Neural crest cell (in vitro differentiated cells): ENCODE data around the gene EYS. TPM values are rescaled to one million over a fixed set of nuclear protein-coding genes. Genes with fewer than 3 reads are reported as not detected.

ENCODE experiments used
- DNase-seq: peaks from one replicate; pipeline ENCODE4 v3.0.0; 2021; ENCODE audit warnings: low read depth, mixed read lengths, low spot score
- H3K27ac Mint-ChIP-seq: one replicate; pipeline ENCODE4 v1.8.0; 2021; ENCODE audit warnings: mild to moderate bottlenecking, mixed read lengths; ENCODE audit not compliant: unreplicated experiment
- H3K27me3 Mint-ChIP-seq: 2 replicates; pipeline ENCODE4 v1.8.0; 2021; ENCODE audit warnings: low read depth, mild to moderate bottlenecking, mixed read lengths
- H3K36me3 Mint-ChIP-seq: 2 replicates; pipeline ENCODE4 v1.8.0; 2021; ENCODE audit warnings: low read depth, mild to moderate bottlenecking, mixed read lengths
- H3K4me1 Mint-ChIP-seq: 2 replicates; pipeline ENCODE4 v1.8.0; 2021; ENCODE audit warnings: mixed read lengths
- H3K4me3 Mint-ChIP-seq: one replicate; pipeline ENCODE4 v1.8.0; 2021; ENCODE audit warnings: mild to moderate bottlenecking, mixed read lengths
- H3K9me3 Mint-ChIP-seq: 2 replicates; pipeline ENCODE4 v1.8.0; 2021; ENCODE audit warnings: mixed read lengths
- total RNA-seq: library from RNA; stranded (reverse); gene quantifications from 2 replicates; pipeline ENCODE4 v1.2.1, GENCODE V29; 2021
- TF ChIP-seq, protein P1 (sequence below): fragments of 200-600 bp; sonication (generic); conservative IDR thresholded peaks from 2 replicates; pipeline ENCODE4 v1.5.0; 2021; ENCODE audit warnings: antibody characterized with exemption, mild to moderate bottlenecking

The EYS gene
- total RNA-seq, 1 donor from 2014 or later, result 0.40 TPM

DNA sequence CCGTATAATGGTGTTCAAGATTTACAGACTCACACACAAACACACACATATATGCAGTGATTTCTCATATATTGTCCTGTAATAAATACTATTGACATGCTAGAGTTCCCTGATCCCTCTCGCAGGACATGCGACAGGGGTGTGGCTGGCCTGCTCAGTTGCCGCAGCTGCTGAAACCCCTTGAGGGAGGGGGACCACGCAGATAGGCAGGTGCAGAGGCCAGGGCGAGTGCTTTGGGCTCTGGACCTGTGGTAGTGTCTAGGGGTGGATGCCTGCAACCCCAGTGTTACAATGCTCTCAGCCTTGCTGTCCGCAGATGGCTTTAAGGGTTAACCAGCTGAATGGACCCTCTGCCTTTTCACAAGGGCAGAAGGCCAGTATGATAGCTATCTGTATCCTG is 706.2 kb downstream of the EYS start:
- no peaks in the 10 kb centered on the region for H3K9me3 Mint-ChIP-seq
- H3K27me3 Mint-ChIP-seq, result no peaks in the 10 kb centered on the region

DNA sequence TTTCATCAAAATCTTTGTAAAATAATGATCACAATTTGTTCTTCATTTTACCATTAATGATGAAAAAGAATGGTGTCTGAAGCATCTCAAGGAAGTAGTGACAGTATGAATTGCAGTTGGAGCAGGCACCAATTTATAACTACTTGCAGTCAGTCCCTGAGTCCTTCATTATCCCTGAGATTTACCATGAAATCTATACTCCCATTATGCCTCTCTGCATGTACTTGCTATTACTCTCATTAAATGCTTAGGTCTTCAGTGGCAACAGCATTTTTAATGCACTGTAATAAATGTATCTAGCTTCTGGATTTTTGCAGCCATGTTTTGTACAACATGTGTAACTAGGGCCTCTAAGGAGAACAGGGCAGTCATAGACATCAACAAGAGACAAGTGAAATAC is 708.8 kb downstream of the EYS start:
- TF ChIP-seq, protein P1, sequence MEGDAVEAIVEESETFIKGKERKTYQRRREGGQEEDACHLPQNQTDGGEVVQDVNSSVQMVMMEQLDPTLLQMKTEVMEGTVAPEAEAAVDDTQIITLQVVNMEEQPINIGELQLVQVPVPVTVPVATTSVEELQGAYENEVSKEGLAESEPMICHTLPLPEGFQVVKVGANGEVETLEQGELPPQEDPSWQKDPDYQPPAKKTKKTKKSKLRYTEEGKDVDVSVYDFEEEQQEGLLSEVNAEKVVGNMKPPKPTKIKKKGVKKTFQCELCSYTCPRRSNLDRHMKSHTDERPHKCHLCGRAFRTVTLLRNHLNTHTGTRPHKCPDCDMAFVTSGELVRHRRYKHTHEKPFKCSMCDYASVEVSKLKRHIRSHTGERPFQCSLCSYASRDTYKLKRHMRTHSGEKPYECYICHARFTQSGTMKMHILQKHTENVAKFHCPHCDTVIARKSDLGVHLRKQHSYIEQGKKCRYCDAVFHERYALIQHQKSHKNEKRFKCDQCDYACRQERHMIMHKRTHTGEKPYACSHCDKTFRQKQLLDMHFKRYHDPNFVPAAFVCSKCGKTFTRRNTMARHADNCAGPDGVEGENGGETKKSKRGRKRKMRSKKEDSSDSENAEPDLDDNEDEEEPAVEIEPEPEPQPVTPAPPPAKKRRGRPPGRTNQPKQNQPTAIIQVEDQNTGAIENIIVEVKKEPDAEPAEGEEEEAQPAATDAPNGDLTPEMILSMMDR, result no peak
- H3K36me3 Mint-ChIP-seq, result no peaks in the 10 kb centered on the region

More for the DNA sequence above, 706.2 kb downstream of the EYS start:
- Mint-ChIP-seq H3K4me1 (no peaks in the 10 kb centered on the region), H3K36me3 (no peaks in the 10 kb centered on the region), H3K4me3 (no peak overlapping the region), H3K27ac (no peak overlapping the region)
- TF ChIP-seq, protein P1, result no peak
- no peak for DNase-seq

DNA sequence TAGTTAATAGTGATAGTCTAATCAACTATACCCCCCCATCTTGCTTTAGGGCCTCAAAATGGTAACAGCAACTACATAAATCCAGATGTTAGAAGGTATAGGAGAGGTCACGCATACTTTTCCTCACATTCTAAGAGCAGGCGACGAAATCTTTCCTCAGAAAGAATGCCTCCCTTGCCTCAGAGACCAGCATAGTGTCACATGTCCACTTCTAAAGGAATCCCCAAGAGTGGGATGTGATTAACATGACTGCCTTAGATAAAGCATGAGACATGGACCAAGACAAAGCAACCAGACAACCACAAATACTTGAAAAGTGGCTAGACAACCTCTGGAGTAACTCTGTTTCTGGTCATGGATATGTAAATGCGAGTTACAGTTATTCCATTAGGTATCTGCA is 710.7 kb downstream of the EYS start:
- H3K27ac Mint-ChIP-seq, result no peak overlapping the region
- H3K9me3 Mint-ChIP-seq, result no peaks in the 10 kb centered on the region
- no peak overlapping the region for H3K4me3 Mint-ChIP-seq

More for the DNA sequence above, 708.8 kb downstream of the EYS start:
- DNase-seq, result no peak
- no peak overlapping the region for H3K27ac Mint-ChIP-seq
- H3K9me3 Mint-ChIP-seq, result no peaks in the 10 kb centered on the region
- no peaks in the 10 kb centered on the region for H3K27me3 Mint-ChIP-seq
- H3K4me1 Mint-ChIP-seq, result no peaks in the 10 kb centered on the region
- no peak overlapping the region for H3K4me3 Mint-ChIP-seq

DNA sequence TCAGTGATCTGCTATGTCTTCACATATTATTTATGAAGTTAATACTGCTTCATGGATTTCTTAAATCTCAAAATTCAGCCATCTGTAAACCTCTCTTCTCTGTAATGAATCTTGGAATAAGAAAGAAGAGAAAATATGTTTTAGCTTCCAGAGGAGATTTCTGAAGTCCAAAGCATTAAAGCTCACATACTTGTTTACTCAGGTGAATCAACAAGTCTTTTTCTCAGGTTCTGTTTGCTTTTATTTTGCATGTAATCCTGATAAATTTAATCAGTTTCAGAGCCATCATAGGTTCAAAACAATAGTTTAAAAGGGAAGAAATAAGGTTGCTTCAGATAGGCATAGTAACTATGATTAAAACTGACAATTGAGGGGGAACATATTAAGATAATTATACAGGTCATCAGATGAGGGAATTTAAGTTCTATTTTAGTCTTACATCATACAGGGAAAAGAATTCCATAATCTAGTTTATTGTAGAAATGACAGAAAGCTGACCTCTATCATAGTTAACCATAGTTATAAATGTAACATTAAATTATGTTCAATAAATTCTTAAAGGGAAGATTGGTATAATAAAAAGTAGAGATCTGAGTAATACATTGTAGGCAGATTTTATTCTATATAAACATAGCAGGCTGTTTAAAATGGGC is 716.2 kb downstream of the EYS start:
- no peaks in the 10 kb centered on the region for H3K4me1 Mint-ChIP-seq
- H3K27me3 Mint-ChIP-seq, result peaks cover 5% of the 10 kb centered on the region
- H3K9me3 Mint-ChIP-seq, result no peaks in the 10 kb centered on the region
- H3K27ac Mint-ChIP-seq, result no peak overlapping the region
- no peak overlapping the region for H3K4me3 Mint-ChIP-seq
- H3K36me3 Mint-ChIP-seq, result no peaks in the 10 kb centered on the region
- TF ChIP-seq, protein P1, result no peak
- no peak for DNase-seq

More for the DNA sequence above, 710.7 kb downstream of the EYS start:
- Mint-ChIP-seq H3K4me1 (no peaks in the 10 kb centered on the region), H3K27me3 (no peaks in the 10 kb centered on the region), H3K36me3 (no peaks in the 10 kb centered on the region)
- TF ChIP-seq, protein P1, result no peak
- no peak for DNase-seq

DNA sequence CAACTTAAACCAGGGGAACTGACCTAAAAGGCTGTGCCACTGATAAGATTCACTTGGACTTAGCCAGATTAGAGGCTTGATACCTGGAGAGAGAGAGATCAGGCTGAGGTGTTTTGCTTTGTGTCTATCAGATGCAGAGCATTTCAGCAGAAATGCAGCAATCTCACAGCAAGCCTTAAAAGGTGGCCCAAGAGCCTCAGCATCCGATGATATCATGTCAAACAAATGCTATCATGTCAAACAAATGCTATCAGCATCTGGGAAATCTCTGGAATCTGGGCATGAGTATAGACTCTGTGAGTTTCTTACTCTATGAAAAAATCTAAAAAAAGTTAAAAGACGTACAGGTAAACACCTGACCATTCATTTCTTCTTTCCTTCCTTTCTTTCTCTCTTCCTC is 718.9 kb downstream of the EYS start:
- TF ChIP-seq, protein P1, result no peak
- DNase-seq, result no peak
- Mint-ChIP-seq H3K4me3 (no peak overlapping the region), H3K9me3 (no peaks in the 10 kb centered on the region), H3K27me3 (peaks cover 5% of the 10 kb centered on the region), H3K27ac (no peak overlapping the region), H3K4me1 (no peaks in the 10 kb centered on the region), H3K36me3 (no peaks in the 10 kb centered on the region)
